ENCODE data around the gene STAU1.
"Not testable (repeated sequence)": the region's sequence is repeated elsewhere in the genome, so short reads cannot be mapped to it uniquely, and the experiment has no call there.

The STAU1 gene

DNA sequence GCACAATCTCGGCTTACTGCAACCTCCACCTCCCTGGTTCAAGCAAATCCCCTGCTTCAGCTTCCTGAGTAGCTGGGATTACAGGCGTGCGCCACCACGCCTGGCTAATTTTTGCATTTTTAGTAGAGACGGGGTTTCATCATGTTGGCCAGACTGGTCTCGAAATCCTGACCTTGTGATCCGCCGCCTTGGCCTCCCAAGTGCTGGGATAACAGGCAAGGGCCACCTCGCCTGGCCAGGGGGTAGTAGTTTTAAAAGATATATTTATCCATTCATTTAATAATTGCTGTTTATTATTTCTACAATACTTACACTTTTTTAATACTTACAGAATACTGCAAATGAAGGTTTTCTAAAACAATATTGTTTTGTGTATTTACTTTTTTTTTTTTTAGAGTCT lies 15.6 kb upstream of the STAU1 start (continued):
- TF ChIP-seq, protein P1, sequence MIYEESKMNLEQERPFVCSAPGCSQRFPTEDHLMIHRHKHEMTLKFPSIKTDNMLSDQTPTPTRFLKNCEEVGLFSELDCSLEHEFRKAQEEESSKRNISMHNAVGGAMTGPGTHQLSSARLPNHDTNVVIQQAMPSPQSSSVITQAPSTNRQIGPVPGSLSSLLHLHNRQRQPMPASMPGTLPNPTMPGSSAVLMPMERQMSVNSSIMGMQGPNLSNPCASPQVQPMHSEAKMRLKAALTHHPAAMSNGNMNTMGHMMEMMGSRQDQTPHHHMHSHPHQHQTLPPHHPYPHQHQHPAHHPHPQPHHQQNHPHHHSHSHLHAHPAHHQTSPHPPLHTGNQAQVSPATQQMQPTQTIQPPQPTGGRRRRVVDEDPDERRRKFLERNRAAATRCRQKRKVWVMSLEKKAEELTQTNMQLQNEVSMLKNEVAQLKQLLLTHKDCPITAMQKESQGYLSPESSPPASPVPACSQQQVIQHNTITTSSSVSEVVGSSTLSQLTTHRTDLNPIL (CRISPR knock-in tag; IDR thresholded peaks at IDR 0.05; ENCODE audit: low read depth) = no peak
- TF ChIP-seq ZFP3 (CRISPR knock-in tag; IDR thresholded peaks at IDR 0.05) (no peak), POU6F1 (CRISPR knock-in tag; IDR thresholded peaks at IDR 0.05; ENCODE audit: borderline replicate concordance, low read depth) (no peak)

DNA sequence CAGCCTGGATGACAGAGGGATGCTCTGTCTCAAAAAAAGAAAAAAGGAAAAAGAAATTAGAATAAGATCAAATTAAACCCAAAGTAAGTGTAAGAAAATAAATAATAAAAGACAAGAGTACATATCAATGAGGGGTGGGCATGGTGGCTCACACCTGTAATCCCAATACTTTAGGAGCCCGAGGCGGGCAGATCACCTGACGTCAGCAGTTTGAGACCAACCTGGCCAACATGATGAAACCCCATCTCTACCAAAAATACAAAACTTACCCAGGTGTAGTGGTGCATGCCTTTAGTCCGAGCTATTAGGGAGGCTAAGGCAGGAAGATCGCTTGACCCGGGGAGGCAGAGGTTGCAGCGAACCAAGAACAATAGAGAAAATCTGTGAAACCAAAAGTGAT lies 14.9 kb upstream of the STAU1 start:
- ATAC-seq = no peak
- TF ChIP-seq, protein P2, sequence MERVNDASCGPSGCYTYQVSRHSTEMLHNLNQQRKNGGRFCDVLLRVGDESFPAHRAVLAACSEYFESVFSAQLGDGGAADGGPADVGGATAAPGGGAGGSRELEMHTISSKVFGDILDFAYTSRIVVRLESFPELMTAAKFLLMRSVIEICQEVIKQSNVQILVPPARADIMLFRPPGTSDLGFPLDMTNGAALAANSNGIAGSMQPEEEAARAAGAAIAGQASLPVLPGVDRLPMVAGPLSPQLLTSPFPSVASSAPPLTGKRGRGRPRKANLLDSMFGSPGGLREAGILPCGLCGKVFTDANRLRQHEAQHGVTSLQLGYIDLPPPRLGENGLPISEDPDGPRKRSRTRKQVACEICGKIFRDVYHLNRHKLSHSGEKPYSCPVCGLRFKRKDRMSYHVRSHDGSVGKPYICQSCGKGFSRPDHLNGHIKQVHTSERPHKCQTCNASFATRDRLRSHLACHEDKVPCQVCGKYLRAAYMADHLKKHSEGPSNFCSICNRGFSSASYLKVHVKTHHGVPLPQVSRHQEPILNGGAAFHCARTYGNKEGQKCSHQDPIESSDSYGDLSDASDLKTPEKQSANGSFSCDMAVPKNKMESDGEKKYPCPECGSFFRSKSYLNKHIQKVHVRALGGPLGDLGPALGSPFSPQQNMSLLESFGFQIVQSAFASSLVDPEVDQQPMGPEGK (CRISPR knock-in tag; IDR thresholded peaks at IDR 0.05; ENCODE audit: borderline replicate concordance) = no peak
- TF ChIP-seq ARNTL (CRISPR knock-in tag; IDR thresholded peaks at IDR 0.05; ENCODE audit: borderline replicate concordance, low read depth) = no peak

GRCh38 chr20:49199729-49200293 lies 11.7 kb upstream of the STAU1 start:
- TF ChIP-seq, protein P2 (CRISPR knock-in tag; IDR thresholded peaks at IDR 0.05; ENCODE audit: borderline replicate concordance) = no peak
- no peak for TF ChIP-seq PPARA (CRISPR knock-in tag; IDR thresholded peaks at IDR 0.05; ENCODE audit: borderline replicate concordance)
- TF ChIP-seq GLIS3 (CRISPR knock-in tag; IDR thresholded peaks at IDR 0.05) = no peak
- TF ChIP-seq TSHZ2 (CRISPR knock-in tag; IDR thresholded peaks at IDR 0.05) = no peak
- TF ChIP-seq TOX (CRISPR knock-in tag; IDR thresholded peaks at IDR 0.05; ENCODE audit: borderline replicate concordance) = no peak
- ATAC-seq = no peak

DNA sequence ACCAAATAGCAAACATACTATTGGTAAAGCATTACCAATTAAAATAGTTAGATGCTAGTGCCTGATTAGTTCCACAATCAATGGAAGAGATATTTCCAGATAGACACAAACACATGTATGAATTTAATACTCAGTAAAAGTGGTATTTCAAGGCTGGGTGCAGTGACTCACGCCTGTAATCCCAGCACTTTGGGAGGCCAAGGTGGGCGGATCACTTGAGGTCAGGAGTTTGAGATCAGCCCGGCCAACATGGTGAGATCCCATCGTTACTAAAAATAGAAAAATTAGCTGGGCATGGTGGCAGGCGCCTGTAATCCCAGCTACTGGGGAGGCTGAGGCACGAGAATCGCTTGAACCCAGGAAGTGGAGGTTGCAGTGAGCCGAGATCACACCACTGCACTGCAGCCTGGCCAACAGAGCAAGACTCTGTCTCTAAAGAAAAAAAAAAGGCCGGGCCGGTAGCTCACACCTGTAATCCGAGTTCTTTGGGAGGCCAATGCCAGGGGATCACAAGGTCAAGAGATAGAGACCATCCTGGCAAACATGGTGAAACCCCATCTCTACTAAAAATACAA lies 4.9 kb upstream of the STAU1 start:
- not testable (repeated sequence) for ATAC-seq

GRCh38 chr20:49187330-49187850 lies 744 bp downstream of the STAU1 start:
- ATAC-seq = peak; percentile 33

DNA sequence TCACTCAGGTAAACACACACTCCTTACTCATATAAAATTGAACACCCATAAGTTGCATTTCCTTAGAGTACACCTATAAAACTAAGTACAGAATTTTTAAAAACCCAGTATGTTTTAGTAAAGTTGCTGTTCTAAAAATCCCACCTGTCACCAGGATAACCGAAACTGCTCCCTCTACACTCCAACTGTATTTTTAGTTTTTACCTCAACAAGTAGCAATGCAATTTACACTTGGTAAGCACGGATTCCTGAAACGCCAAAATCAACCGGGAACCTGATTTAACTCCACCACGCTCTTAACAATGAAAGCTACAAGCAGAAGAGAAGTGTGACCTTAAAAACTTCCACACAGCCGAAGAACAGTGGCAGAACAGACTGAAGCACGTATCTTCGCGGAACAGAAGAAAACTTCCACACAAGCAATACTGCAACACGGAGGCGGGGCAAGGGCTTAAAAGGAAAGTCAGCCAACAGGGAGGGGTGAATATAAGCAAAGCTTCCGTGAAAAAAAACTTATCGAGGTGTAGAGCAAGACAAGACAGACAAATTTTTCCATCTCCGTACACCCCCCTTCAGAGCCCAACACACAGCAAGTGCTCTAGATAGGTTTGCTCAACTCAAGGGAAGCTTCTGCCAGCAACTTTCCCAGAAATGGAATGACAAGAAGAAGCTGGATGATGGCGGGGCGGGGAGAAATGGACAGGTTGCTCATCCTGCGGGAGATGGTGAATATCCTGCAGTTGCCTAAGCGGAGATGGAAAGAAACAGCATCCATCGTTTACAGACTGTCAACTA lies 1.4 kb downstream of the STAU1 start:
- peak; percentile 56 for ATAC-seq
- TF ChIP-seq TSHZ2 (CRISPR knock-in tag; IDR thresholded peaks at IDR 0.05) (no peak), TCF4 (CRISPR knock-in tag; IDR thresholded peaks at IDR 0.05; ENCODE audit: borderline replicate concordance) (no peak), ZC3H10 (CRISPR knock-in tag; IDR thresholded peaks at IDR 0.05) (no peak)
- TF ChIP-seq, protein P1 (CRISPR knock-in tag; IDR thresholded peaks at IDR 0.05; ENCODE audit: low read depth) = no peak

More at GRCh38 chr20:49187330-49187850, 744 bp downstream of the STAU1 start:
- TF ChIP-seq RARB (CRISPR knock-in tag; IDR thresholded peaks at IDR 0.05) (no peak), TCF4 (CRISPR knock-in tag; IDR thresholded peaks at IDR 0.05; ENCODE audit: borderline replicate concordance) (no peak)
